T1000 (cell line): ENCODE results near the gene HCLS1.
"Not testable (repeated sequence)": the region's sequence is repeated elsewhere in the genome, so short reads cannot be mapped to it uniquely, and the experiment has no call there.

ENCODE experiments used
- DNase-seq: peaks from one replicate; lab custom pipeline; 2025; ENCODE audit warnings: mixed read lengths; lab: John Stamatoyannopoulos, UW

The HCLS1 gene, protein sequence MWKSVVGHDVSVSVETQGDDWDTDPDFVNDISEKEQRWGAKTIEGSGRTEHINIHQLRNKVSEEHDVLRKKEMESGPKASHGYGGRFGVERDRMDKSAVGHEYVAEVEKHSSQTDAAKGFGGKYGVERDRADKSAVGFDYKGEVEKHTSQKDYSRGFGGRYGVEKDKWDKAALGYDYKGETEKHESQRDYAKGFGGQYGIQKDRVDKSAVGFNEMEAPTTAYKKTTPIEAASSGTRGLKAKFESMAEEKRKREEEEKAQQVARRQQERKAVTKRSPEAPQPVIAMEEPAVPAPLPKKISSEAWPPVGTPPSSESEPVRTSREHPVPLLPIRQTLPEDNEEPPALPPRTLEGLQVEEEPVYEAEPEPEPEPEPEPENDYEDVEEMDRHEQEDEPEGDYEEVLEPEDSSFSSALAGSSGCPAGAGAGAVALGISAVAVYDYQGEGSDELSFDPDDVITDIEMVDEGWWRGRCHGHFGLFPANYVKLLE

GRCh38 chr3:121660356-121661171 is at the start of gene HCLS1:
Gene HCLS1, minus strand, starts transcription at chr3:121660903. Its CDS starts 2,556 bp downstream, at chr3:121658347.
- DNase-seq = no peak

DNA sequence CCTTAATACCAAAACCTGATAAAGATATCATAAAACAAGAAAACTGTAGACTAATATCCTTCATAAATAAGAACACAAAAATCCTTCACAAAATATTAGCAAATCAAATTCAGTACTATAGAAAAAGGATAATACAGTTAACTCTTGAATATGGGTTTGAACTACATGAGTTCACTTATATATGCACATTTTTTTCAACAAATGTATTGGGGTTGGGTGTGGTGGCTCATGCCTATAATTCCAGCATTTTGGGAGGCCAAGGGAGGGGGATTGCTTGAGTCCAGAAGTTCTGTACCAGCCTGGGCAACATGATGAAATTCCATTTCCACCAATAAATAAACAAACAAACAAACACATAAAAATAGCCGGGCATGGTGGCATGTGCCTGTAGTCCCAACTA is 49.6 kb upstream of the HCLS1 start:
- DNase-seq = no peak

- no peak for DNase-seq
Observed at GRCh38 chr3:121707531-121708273, 47.0 kb upstream of the HCLS1 start.

GRCh38 chr3:121705541-121705940 is 44.8 kb upstream of the HCLS1 start:
- no peak for DNase-seq

- DNase-seq = no peak
Observed at GRCh38 chr3:121703973-121704372, 43.3 kb upstream of the HCLS1 start.

GRCh38 chr3:121698901-121699300 is 38.2 kb upstream of the HCLS1 start:
- no peak for DNase-seq

GRCh38 chr3:121698476-121698875 is 37.8 kb upstream of the HCLS1 start:
- DNase-seq = no peak

DNA sequence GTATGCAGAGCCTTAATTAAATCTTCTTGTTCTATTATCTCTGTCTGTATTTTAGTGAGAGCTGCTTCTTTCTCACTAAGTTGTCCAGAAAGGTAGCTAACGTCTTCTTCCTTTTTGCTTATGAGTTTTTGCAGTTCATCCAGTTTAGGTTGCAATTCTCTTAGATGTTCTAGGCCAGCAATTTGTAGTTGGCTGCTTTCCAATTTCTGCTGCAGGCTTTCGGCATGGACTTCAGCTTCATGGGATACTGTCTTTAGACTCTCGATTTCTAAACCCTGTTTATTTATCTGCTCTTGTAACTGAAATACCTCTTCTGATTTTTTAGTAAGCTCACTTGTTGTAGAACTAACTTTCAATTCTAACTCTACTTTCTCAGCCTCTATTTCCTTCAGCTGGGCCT is 35.5 kb upstream of the HCLS1 start:
- no peak for DNase-seq

DNA sequence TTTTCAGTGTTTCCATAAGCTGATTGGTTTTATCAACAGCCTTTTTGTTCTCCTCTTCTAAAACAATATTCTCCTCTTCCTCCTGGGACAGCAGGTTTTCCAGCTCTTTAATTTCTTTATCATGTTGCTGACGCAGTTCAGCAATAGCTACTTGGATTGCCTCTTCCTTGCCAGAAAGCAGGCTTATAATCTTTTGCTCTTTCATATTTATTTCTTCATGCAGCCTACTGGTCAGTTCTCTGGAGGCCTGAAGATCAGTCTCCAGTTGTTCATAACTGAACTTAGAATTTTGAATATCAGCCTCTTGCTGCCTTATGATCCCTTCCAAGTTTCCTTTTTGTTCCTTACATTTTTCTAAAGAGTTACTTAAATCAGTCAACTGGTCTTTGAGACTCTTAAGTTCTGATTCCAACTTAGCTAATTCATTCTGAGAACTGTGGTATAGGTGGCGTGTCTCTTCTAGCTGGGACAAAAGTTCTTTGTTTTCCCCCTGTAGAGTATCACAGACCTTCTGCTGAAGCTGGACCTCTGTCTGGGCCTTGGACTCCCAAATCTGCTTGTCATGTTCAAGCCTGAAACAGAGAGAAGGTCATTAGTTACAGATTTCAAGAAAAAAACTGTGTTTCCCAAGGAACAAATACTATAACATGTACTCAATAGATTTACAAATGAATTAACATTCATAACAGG is 31.5 kb upstream of the HCLS1 start:
- no peak for DNase-seq

GRCh38 chr3:121690777-121691405 is 30.2 kb upstream of the HCLS1 start:
- no peak for DNase-seq

DNA sequence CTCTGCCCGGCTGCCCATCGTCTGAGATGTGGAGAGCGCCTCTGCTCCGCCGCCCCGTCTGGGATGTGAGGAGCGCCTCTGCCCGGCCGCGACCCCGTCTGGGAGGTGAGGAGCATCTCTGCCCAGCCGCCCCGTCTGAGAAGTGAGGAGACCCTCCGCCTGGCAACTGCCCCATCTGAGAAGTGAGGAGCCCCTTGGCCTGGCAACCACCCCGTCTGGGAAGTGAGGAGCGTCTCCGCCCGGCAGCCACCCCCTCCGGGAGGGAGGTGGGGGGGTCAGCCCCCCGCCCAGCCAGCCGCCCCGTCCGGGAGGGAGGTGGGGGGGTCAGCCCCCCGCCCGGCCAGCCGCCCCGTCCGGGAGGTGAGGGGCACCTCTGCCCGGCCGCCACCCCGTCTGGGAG is 28.0 kb upstream of the HCLS1 start:
- not testable (repeated sequence) for DNase-seq

DNA sequence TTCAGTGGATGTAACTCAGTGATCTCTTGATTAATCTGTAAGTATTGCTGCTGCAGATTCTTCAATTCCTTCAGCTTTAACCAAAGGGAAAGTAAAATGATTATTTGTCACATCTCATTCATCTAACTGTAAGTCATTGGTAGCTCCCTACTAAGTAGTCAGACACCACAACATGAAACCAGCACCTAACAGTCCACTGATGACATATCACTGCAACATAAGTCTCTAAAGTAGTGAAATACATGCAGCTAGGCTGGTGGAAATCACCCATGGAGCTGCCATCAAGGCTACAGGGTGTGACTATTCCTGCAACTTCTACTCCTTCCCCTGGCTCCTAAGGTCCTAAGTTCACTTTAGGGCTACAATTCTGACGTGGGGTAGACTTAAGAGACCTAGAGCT is 21.1 kb upstream of the HCLS1 start:
- no peak for DNase-seq

- no peak for DNase-seq
Observed at GRCh38 chr3:121677141-121677540, 16.4 kb upstream of the HCLS1 start.

GRCh38 chr3:121670676-121671075 is 10.0 kb upstream of the HCLS1 start:
- DNase-seq = no peak

GRCh38 chr3:121667333-121667732 is 6.6 kb upstream of the HCLS1 start:
- DNase-seq = no peak

DNA sequence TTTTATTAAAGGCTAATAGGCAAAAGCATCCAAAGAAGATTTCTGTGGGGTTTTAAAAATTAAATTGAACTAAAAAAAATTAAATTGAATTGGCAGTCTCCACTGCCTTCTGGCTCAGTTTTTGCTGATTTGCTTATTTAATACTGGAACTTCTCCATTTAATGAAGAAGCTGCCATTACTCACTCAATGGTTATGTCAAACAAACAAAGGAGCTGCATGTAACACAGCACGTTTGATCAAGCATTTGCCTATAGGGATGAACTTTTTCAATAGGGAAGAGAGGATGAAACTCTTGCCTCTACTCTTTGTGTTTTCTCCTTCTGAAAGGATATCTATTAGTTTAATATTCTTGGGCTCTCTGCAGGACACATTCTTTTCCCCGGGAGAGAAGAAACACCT is 4.8 kb upstream of the HCLS1 start:
- no peak for DNase-seq

GRCh38 chr3:121663171-121663847 is 2.6 kb upstream of the HCLS1 start:
- DNase-seq = no peak

GRCh38 chr3:121662742-121663141 is 2.0 kb upstream of the HCLS1 start:
- DNase-seq = no peak

DNA sequence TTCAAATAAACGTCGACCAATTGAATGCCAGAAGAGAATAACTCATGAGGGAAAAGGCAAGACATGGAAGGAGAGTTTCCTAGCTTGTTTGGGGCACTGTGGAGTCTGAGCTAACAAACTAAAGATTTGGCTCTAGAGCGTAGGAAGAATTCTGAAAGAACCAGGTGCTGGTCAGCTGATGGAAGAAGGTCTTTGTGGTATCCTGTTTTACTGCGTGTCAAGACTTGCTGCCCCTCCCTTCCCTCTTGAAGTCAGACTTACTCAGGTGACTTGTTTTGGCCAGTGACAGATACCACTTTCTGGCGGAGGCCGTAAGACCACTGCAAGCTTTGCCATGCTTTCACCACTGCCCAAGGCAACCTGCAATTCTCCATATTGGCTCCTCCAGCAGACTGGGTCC is 673 bp upstream of the HCLS1 start:
- no peak for DNase-seq

- no peak for DNase-seq
Observed at GRCh38 chr3:121659586-121659985, 1.1 kb downstream of the HCLS1 start.
